GM12878 (cell line): Measurements from ENCODE around the gene EIF5A. TPM values are rescaled to one million over a fixed set of nuclear protein-coding genes. Genes with fewer than 3 reads are reported as not detected.

Experiments used
- CBX5 ChIP-seq: sonication (generic); IDR thresholded peaks from 2 replicates; pipeline ENCODE4 v1.6.1; 2016; ENCODE audit warnings: low read depth, moderate library complexity, mild to moderate bottlenecking, inconsistent platforms
- CHD4 ChIP-seq: fragments of 200-600 bp; sonication (generic); IDR thresholded peaks from 2 replicates; pipeline ENCODE4 v1.6.1; 2016; ENCODE audit warnings: mild to moderate bottlenecking
- CREM ChIP-seq: IDR thresholded peaks from 2 replicates; pipeline ENCODE4 v1.6.1; 2014; ENCODE audit warnings: antibody characterized with exemption, low read depth
- GATAD2B ChIP-seq: fragments of 450-650 bp; conservative IDR thresholded peaks from 2 replicates; pipeline ENCODE4 v1.6.1; 2017; ENCODE audit warnings: low read depth, mild to moderate bottlenecking, moderate library complexity
- JUND ChIP-seq: IDR thresholded peaks from 2 replicates; pipeline ENCODE4 v1.6.1; 2012; ENCODE audit warnings: low read depth, mild to moderate bottlenecking, low read length, improper control_type of control experiment, moderate library complexity
- MYC ChIP-seq: IDR thresholded peaks from 2 replicates; pipeline ENCODE4 v1.6.1; 2011; ENCODE audit warnings: mild to moderate bottlenecking, low read length, moderate library complexity, inconsistent platforms; ENCODE audit not compliant: insufficient read depth, insufficient replicate concordance, insufficient read length, severe bottlenecking
- NR2C1 ChIP-seq: fragments of 450-650 bp; IDR thresholded peaks from 2 replicates; pipeline ENCODE4 v1.6.1; 2017; ENCODE audit warnings: antibody characterized with exemption, mild to moderate bottlenecking, moderate library complexity
- NR2C2 ChIP-seq: IDR thresholded peaks from 2 replicates; pipeline ENCODE4 v1.6.1; 2011; ENCODE audit warnings: borderline replicate concordance, low read depth; ENCODE audit not compliant: control insufficient read depth, insufficient read length
- PAX8 ChIP-seq: fragments of 450-650 bp; IDR thresholded peaks from 2 replicates; pipeline ENCODE4 v1.6.1; 2017; ENCODE audit warnings: mild to moderate bottlenecking, moderate library complexity
- POLR2AphosphoS5 ChIP-seq: IDR thresholded peaks from 2 replicates; pipeline ENCODE4 v1.6.1; 2011; ENCODE audit warnings: mild to moderate bottlenecking, low read length, inconsistent platforms
- RB1 ChIP-seq: fragments of 450-650 bp; formaldehyde crosslinking; IDR thresholded peaks from 2 replicates; pipeline ENCODE4 v1.6.1; 2017; ENCODE audit warnings: mild to moderate bottlenecking, borderline replicate concordance
- SREBF1 ChIP-seq: IDR thresholded peaks from 2 replicates; pipeline ENCODE4 v1.6.1; 2012; ENCODE audit warnings: mild to moderate bottlenecking, low read length
- SUPT20H ChIP-seq: IDR thresholded peaks from 2 replicates; pipeline ENCODE4 v1.6.1; 2011; ENCODE audit warnings: low read depth, mild to moderate bottlenecking, low read length, moderate library complexity, borderline replicate concordance; ENCODE audit not compliant: control insufficient read depth
- TAF1 ChIP-seq: IDR thresholded peaks from 2 replicates; pipeline ENCODE4 v1.6.1; 2011; ENCODE audit warnings: mild to moderate bottlenecking, low read depth, low read length, borderline replicate concordance
- ZNF622 ChIP-seq: fragments of 450-650 bp; IDR thresholded peaks from 2 replicates; pipeline ENCODE4 v1.6.1; 2017; ENCODE audit warnings: mild to moderate bottlenecking, inconsistent platforms
- polyA plus RNA-seq, 11 experiments: library from polyadenylated mRNA; depleted of rRNA in 4 of 11; unstranded in 6 of 11; stranded (reverse) in 5 of 11; fragments of >200 nt; fragmentation: Nextera tagmentation in 4 of 11; fragmentation: Illumina TruSeq in 1 of 11; extraction: Ambion mirVana in 4 of 11; extraction: Trizol in 1 of 11; gene quantifications; 1 replicate in 1 of 11; 2 replicates in 10 of 11; pipeline versions ENCODE4 v1.2.1 to v1.2.3, GENCODE V29; 2011 to 2016; ENCODE audit warnings: inconsistent platforms in 2 of 11, missing spikeins in 2 of 11, low read depth in 1 of 11
- total RNA-seq, 4 experiments: library from RNA; depleted of rRNA in 3 of 4; stranded (reverse); fragments of >200 nt in 3 of 4; fragmentation: Illumina TruSeq in 1 of 4; extraction: Trizol in 1 of 4; gene quantifications; 2 replicates each; pipeline versions ENCODE4 v1.2.1 to v1.2.3, GENCODE V29; 2013 to 2021
- TF ChIP-seq, protein P1 (sequence below): fragments of 450-650 bp; formaldehyde crosslinking; IDR thresholded peaks from 2 replicates; pipeline ENCODE4 v1.4.0; 2020; ENCODE audit warnings: mild to moderate bottlenecking, moderate library complexity
- TF ChIP-seq, protein P2 (sequence below): fragments of 450-650 bp; conservative IDR thresholded peaks from 2 replicates; pipeline ENCODE4 v1.6.1; 2017; ENCODE audit warnings: mild to moderate bottlenecking, moderate library complexity
- TF ChIP-seq, protein P3 (sequence below): fragments of 450-650 bp; IDR thresholded peaks from 2 replicates; pipeline ENCODE4 v1.6.1; 2016; ENCODE audit warnings: mild to moderate bottlenecking
- TF ChIP-seq, protein P4 (sequence below): fragments of 450-650 bp; IDR thresholded peaks from 2 replicates; pipeline ENCODE4 v1.6.1; 2014; ENCODE audit warnings: mild to moderate bottlenecking
- TF ChIP-seq, protein P5 (sequence below): IDR thresholded peaks from 2 replicates; pipeline ENCODE4 v1.6.1; 2012; ENCODE audit warnings: low read depth, low read length, improper control_type of control experiment

The EIF5A gene
- total and polyA plus RNA-seq, 10 of the 15 experiments (the other 5 are each of a cell fraction or from before 2014, with no cell fraction given) = 26.5 to 1,792 (median 944) TPM

DNA sequence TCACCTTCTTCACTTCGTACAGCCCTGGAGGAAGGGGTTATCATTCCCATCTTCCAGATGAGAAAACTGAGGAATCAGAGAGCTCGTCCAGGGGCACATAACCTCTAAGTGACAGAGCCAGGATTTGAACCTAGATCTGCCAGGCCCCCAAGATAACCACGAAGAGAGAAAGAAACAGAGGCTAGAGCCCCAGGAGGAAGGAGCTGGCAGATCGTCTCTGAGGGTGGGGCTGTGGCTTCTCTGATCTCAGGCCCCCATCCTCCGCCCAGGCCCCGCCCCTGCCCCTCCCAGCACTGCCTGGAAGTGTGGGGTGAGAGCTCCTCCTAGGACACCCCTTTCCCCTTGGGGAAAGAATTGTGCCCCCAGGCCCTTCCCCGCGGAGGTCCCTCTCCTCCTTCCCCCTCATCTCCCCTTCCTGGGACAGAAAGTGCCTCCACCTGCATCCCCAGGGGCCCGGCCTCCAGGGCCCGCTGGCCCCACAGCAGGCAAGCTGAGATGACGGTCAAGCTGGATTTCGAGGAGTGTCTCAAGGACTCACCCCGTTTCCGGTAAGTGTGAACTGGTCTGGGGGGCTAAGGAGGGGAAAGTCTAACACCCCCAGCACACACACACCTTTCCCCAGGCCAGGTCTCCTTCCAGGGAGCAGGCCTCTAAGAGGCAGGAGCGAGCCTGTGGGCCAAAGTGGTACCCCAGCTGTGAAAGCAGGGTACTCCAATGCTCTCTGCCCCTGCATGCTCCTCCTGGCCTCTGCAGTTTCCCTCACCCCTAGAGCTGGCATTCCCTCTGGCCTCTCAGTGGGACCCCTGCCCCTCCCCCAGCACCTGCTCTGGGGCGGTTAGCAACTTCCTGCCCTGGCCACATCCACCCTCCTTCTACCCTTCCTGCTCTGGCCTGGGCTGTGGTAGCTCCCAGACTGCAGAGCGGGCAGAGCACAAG is 29.1 kb downstream of the EIF5A start, which contains the start of gene ACAP1 (continued):
- no peak for TF ChIP-seq NR2C1
- no peak for TF ChIP-seq ZNF622
- peak; percentile 29; the same call in 1 of the 2 replicates for TF ChIP-seq SREBF1
- TF ChIP-seq, protein P1, sequence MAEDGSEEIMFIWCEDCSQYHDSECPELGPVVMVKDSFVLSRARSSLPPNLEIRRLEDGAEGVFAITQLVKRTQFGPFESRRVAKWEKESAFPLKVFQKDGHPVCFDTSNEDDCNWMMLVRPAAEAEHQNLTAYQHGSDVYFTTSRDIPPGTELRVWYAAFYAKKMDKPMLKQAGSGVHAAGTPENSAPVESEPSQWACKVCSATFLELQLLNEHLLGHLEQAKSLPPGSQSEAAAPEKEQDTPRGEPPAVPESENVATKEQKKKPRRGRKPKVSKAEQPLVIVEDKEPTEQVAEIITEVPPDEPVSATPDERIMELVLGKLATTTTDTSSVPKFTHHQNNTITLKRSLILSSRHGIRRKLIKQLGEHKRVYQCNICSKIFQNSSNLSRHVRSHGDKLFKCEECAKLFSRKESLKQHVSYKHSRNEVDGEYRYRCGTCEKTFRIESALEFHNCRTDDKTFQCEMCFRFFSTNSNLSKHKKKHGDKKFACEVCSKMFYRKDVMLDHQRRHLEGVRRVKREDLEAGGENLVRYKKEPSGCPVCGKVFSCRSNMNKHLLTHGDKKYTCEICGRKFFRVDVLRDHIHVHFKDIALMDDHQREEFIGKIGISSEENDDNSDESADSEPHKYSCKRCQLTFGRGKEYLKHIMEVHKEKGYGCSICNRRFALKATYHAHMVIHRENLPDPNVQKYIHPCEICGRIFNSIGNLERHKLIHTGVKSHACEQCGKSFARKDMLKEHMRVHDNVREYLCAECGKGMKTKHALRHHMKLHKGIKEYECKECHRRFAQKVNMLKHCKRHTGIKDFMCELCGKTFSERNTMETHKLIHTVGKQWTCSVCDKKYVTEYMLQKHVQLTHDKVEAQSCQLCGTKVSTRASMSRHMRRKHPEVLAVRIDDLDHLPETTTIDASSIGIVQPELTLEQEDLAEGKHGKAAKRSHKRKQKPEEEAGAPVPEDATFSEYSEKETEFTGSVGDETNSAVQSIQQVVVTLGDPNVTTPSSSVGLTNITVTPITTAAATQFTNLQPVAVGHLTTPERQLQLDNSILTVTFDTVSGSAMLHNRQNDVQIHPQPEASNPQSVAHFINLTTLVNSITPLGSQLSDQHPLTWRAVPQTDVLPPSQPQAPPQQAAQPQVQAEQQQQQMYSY = no peak
- TF ChIP-seq, protein P2, sequence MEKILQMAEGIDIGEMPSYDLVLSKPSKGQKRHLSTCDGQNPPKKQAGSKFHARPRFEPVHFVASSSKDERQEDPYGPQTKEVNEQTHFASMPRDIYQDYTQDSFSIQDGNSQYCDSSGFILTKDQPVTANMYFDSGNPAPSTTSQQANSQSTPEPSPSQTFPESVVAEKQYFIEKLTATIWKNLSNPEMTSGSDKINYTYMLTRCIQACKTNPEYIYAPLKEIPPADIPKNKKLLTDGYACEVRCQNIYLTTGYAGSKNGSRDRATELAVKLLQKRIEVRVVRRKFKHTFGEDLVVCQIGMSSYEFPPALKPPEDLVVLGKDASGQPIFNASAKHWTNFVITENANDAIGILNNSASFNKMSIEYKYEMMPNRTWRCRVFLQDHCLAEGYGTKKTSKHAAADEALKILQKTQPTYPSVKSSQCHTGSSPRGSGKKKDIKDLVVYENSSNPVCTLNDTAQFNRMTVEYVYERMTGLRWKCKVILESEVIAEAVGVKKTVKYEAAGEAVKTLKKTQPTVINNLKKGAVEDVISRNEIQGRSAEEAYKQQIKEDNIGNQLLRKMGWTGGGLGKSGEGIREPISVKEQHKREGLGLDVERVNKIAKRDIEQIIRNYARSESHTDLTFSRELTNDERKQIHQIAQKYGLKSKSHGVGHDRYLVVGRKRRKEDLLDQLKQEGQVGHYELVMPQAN = no peak
- TF ChIP-seq, protein P3, sequence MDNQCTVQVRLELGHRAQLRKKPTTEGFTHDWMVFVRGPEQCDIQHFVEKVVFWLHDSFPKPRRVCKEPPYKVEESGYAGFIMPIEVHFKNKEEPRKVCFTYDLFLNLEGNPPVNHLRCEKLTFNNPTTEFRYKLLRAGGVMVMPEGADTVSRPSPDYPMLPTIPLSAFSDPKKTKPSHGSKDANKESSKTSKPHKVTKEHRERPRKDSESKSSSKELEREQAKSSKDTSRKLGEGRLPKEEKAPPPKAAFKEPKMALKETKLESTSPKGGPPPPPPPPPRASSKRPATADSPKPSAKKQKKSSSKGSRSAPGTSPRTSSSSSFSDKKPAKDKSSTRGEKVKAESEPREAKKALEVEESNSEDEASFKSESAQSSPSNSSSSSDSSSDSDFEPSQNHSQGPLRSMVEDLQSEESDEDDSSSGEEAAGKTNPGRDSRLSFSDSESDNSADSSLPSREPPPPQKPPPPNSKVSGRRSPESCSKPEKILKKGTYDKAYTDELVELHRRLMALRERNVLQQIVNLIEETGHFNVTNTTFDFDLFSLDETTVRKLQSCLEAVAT = peak; percentile 85
- TF ChIP-seq PAX8 = no peak
- peak; percentile 78; the same call in 1 of the 2 replicates for TF ChIP-seq RB1
- peak; percentile 36; the same call in 1 of the 2 replicates for TF ChIP-seq TAF1
- no peak for TF ChIP-seq CHD4
- TF ChIP-seq POLR2AphosphoS5 = peak; percentile 24; the same call in 1 of the 2 replicates
- TF ChIP-seq MYC = no peak
- TF ChIP-seq CREM = no peak
- TF ChIP-seq CBX5 = no peak
- TF ChIP-seq, protein P4, sequence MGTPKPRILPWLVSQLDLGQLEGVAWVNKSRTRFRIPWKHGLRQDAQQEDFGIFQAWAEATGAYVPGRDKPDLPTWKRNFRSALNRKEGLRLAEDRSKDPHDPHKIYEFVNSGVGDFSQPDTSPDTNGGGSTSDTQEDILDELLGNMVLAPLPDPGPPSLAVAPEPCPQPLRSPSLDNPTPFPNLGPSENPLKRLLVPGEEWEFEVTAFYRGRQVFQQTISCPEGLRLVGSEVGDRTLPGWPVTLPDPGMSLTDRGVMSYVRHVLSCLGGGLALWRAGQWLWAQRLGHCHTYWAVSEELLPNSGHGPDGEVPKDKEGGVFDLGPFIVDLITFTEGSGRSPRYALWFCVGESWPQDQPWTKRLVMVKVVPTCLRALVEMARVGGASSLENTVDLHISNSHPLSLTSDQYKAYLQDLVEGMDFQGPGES = no peak
- 0 out of 2 replicates have a peak, but pooled peaks have one; percentile 40 for TF ChIP-seq GATAD2B
- no peak for TF ChIP-seq SUPT20H
- TF ChIP-seq NR2C2 = no peak
- TF ChIP-seq JUND = no peak
- TF ChIP-seq, protein P5, sequence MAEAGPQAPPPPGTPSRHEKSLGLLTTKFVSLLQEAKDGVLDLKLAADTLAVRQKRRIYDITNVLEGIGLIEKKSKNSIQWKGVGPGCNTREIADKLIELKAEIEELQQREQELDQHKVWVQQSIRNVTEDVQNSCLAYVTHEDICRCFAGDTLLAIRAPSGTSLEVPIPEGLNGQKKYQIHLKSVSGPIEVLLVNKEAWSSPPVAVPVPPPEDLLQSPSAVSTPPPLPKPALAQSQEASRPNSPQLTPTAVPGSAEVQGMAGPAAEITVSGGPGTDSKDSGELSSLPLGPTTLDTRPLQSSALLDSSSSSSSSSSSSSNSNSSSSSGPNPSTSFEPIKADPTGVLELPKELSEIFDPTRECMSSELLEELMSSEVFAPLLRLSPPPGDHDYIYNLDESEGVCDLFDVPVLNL = no peak
